ENCODE measurements around the gene PRR5. TPM values are rescaled to one million over a fixed set of nuclear protein-coding genes. Genes with fewer than 3 reads are reported as not detected.

PRR5 gene
- total RNA-seq, 2 experiments from 2014 or later: 29.0 to 31.6 TPM

DNA sequence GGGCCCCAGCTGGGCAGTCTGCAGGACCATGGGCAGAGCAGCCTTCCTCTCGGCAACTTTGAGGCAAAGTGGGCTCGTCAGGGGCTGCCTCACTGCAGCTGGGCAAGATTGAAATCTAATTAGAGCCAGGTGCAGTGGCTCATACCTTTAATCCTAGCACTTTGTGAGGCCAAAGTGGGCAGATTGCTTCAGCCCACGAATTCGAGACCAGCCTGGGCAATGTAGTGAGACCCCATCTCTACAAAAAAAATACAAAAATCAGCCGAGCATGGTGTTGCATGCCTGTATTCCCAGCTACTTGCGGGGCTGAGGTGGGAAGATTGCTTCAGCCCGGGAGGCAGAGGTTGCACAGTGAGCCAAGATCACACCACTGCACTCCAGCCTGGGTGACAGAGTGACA is 84.6 kb downstream of the PRR5 start:
- Mint-ChIP-seq H3K36me3 (ENCODE audit: low read depth) (no peaks in the 10 kb centered on the region), H3K4me1 (ENCODE audit: low read depth) (no peaks in the 10 kb centered on the region), H3K9me3 (no peaks in the 10 kb centered on the region), H3K27me3 (peaks cover 17% of the 10 kb centered on the region), H3K4me3 (no peak overlapping the region), H3K27ac (no peak overlapping the region)
- TF ChIP-seq, protein P1, sequence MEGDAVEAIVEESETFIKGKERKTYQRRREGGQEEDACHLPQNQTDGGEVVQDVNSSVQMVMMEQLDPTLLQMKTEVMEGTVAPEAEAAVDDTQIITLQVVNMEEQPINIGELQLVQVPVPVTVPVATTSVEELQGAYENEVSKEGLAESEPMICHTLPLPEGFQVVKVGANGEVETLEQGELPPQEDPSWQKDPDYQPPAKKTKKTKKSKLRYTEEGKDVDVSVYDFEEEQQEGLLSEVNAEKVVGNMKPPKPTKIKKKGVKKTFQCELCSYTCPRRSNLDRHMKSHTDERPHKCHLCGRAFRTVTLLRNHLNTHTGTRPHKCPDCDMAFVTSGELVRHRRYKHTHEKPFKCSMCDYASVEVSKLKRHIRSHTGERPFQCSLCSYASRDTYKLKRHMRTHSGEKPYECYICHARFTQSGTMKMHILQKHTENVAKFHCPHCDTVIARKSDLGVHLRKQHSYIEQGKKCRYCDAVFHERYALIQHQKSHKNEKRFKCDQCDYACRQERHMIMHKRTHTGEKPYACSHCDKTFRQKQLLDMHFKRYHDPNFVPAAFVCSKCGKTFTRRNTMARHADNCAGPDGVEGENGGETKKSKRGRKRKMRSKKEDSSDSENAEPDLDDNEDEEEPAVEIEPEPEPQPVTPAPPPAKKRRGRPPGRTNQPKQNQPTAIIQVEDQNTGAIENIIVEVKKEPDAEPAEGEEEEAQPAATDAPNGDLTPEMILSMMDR (IDR thresholded peaks at IDR 0.05): no peak
- DNase-seq (no peak), ATAC-seq (ENCODE audit: poor library complexity) (no peak)
- POLR2A ChIA-PET: no interaction called here
- H3K9me3 ChIP-seq (ENCODE audit: control insufficient read depth in 1 of 2, insufficient read depth in 1 of 2, low read length in 2 of 2): no peaks in the 10 kb centered on the region
- H3K36me3 ChIP-seq (ENCODE audit: insufficient read depth, low read length): no peaks in the 10 kb centered on the region
- CTCF ChIA-PET: no interaction called here
- intact Hi-C loops (cut with DNase I, micrococcal nuclease): no loop called here
- H3K4me3 ChIP-seq (ENCODE audit: low read length): no peak overlapping the region
- no peak overlapping the region for H3K27ac ChIP-seq (ENCODE audit: low read depth in 1 of 2, low read length in 2 of 2)
- H3K4me1 ChIP-seq (ENCODE audit: insufficient read depth, low read length): no peaks in the 10 kb centered on the region
- peaks cover 0 to 4% of the 10 kb centered on the region in 2 experiments for H3K27me3 ChIP-seq (ENCODE audit: control insufficient read depth in 1 of 2, insufficient read depth in 2 of 2, low read length in 2 of 2)

Other genes starting within 250 kb of the PRR5 start
- 10 to 100 TPM; 18.1 to 18.5 TPM for gene RTL6, start 204.0 kb upstream of the PRR5 start, total RNA-seq
- gene ARHGAP8, start 50.4 kb downstream of the PRR5 start, total RNA-seq: 1 to 10 TPM; 5.7 to 6.3 TPM

Measured in CD4-positive, alpha-beta T cell (primary cell).